Stimulated activated CD8-positive, alpha-beta memory T cell treated with anti-CD3 and anti-CD28 coated beads, Interleukin-12 subunit alpha, Interleukin-12 subunit beta, amount 100 ng/mL, for 4 hours (primary cell): ENCODE data around the gene DHX9.

Experiments
- DNase-seq: peaks from one replicate; pipeline ENCODE4 v3.0.0-alpha.2; 2020; ENCODE audit warnings: low read depth

Gene DHX9

GRCh38 chr1:182839209-182840066 is at the start of gene DHX9:
Gene DHX9, plus strand, starts transcription at chr1:182839347. Its CDS starts 3,220 bp downstream, at chr1:182842567.
- DNase-seq: peak; percentile 95

- no peak for DNase-seq
These were observed 47.6 kb upstream of the DHX9 start for GRCh38 chr1:182791281-182792179.

GRCh38 chr1:182794091-182794490 is 45.1 kb upstream of the DHX9 start:
- no peak for DNase-seq

- no peak for DNase-seq
These were observed 44.4 kb upstream of the DHX9 start for GRCh38 chr1:182794676-182795201.

GRCh38 chr1:182795563-182796228 is 43.5 kb upstream of the DHX9 start:
- no peak for DNase-seq

- DNase-seq: no peak
These were observed 36.9 kb upstream of the DHX9 start for GRCh38 chr1:182802006-182802803.

- DNase-seq: no peak
These were observed 35.3 kb upstream of the DHX9 start for GRCh38 chr1:182803846-182804245.

- DNase-seq: no peak
These were observed 33.0 kb upstream of the DHX9 start for GRCh38 chr1:182806015-182806678.

- DNase-seq: no peak
These were observed 31.2 kb upstream of the DHX9 start for GRCh38 chr1:182807907-182808306.

GRCh38 chr1:182809414-182809957 is 29.7 kb upstream of the DHX9 start:
- no peak for DNase-seq

GRCh38 chr1:182811975-182812722 is 27.0 kb upstream of the DHX9 start:
- no peak for DNase-seq

- no peak for DNase-seq
These were observed 22.3 kb upstream of the DHX9 start for GRCh38 chr1:182816863-182817262.

GRCh38 chr1:182817802-182818201 is 21.3 kb upstream of the DHX9 start:
- DNase-seq: no peak

GRCh38 chr1:182823220-182823619 is 15.9 kb upstream of the DHX9 start:
- DNase-seq: no peak

- no peak for DNase-seq
These were observed 12.3 kb upstream of the DHX9 start for GRCh38 chr1:182826892-182827291.

- no peak for DNase-seq
These were observed 9.7 kb upstream of the DHX9 start for GRCh38 chr1:182829285-182829932.

- DNase-seq: no peak
These were observed 5.9 kb upstream of the DHX9 start for GRCh38 chr1:182833271-182833670.

- no peak for DNase-seq
These were observed 4.8 kb upstream of the DHX9 start for GRCh38 chr1:182834326-182834725.

GRCh38 chr1:182835806-182836205 is 3.3 kb upstream of the DHX9 start:
- DNase-seq: no peak
